HG03139 (cell line): Measurements from ENCODE around the gene NLRX1.
"Not testable (repeated sequence)": the region's sequence is repeated elsewhere in the genome, so short reads cannot be mapped to it uniquely, and the experiment has no call there.

Source experiments
- ATAC-seq: cut with Tn5 transposase; IDR thresholded peaks from one replicate; pipeline ENCODE4 v1.9.1; 2021; ENCODE audit not compliant: unreplicated experiment

NLRX1 gene

DNA sequence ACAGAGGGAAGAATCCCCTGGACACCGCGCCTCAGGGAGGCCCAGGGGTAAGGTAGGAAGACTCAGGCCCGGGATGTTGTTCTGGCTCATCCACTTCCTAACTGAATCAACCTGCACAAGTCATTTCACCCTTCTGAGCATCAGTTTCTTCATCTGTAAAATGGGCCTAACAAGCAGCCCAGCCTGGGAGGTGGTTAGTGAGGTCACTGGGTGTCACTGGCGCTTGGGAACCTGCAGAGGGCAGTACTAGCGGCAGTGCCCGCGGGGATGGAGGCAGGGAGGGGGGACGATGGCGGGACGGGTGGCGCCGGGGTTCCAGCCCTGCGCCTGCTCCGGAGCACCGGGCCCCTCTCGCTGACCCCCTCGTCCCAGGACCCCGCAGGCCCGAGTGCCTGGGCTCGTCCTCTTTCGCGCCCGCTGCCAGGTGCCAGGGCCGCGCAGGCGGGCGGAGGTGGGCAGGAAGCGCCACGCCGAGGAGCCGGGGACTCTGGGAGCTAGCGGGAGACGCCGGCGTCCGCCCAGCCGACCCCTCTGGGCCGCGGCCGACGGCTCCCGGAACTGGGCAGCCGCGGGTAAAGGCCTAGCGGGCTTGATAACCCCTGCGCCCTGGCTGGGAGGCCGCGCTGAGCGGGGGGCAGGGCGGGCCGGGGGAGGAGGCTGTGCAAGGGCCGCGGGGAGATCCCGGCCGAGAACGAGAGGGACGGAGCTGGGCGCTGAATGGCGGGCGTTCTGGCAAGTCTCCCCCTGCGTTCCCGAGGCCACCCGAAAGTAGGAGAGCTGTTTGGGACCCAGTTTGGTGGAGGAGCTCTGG lies at the start of gene NLRX1:
Gene NLRX1 (plus strand): TSS at position 255 of the 811 bp plus-strand sequence. CDS start 2,679 bp downstream, outside the sequence.
- ATAC-seq = peak; percentile 89

DNA sequence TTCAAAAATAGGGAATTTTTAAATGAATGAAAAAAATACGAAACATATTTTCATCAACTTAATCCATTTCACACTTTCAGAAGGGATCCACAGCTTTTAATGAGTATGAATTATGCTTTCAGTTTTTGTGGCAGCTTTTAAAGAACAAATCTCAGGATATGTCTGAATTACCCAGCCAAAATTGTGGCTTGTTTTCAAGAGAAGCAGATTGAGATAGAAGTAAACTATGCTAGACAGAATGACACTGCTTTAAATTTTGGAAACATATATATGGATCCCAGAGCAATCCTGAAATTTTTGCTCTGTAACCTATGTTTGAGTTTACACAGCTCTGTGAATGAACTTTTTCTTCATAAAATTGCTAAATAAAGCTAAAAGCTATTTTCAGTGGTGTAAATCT lies 49.6 kb upstream of the NLRX1 start:
- no peak for ATAC-seq

DNA sequence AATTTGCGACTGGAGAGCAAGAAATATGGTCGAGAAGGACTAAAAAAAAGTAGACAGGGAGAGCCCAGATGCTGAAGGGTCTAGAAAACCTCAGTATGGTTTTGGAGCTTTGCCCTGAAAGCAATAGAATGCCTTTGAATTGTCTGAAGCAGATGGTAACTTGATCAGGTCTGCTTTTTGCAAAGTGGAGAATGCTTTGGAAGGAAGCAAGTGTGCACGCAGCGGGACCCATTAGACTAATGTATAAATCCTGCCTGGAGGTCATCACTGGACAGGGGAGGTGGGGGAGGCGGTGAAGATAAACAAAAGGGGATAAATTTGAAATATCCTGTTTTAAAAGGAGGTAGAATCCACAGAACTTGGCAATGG lies 47.9 kb upstream of the NLRX1 start:
- ATAC-seq = no peak

DNA sequence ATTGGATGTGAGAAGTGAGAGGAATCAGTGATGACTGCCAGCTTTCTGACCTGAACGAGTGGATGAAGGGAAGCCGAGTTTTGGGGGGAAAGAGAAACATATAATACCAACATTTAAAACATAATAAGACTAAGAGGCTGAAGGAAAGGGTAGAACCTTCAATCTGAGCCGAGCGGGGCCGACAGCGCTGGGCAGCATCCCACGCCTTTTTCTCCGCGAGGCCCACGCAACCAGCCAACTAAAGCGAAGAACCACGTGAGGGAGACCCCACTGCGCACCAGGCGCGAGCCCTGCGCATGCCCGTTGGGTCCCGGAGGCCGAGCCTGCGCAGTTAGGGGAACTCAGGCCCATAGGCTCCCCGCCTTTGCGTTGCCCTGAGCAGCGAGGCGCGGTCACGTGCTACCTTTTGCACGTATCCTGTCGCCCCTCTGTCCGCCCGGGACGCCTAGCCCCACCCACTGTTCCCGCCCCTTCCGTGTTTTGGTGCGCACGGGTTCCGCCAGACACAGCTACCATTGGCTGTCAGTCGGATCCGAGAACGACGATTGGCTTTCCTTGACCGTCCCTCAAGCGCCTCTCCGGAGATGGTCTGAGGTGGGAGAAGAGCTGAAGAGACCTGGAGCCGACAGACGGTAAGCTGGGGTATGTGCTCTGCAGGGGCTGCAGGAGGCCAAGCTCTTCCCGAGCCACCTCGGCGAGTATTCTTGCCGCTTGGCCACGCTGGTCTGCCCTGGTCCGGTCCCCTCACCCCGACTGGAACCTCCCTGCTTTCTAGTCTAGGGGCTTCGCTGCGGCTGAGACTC lies 47.3 kb upstream of the NLRX1 start, which contains the start of gene HINFP:
Gene HINFP (plus strand): TSS at position 573 of the 803 bp plus-strand sequence. CDS start 5,365 bp downstream, outside the sequence.
- ATAC-seq = peak; percentile 97

DNA sequence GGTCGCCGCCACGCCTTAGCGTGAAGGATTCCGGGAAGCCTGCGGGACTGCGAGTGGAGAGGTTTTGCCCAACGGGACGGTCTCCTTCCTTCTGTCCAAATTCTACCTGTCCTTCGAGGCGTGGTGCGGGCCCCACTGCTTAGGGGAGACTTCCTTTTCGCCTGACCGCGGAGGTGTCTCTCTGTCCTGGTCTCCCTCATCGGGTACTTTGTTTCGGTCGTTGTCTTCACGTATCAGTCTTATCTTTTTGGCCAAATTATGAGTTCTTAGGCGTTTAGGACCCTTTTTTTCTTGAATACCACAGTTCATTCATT lies 46.8 kb upstream of the NLRX1 start:
- ATAC-seq = no peak

GRCh38 chr11:119125821-119126220 lies 42.7 kb upstream of the NLRX1 start:
- no peak for ATAC-seq

GRCh38 chr11:119126675-119127268 lies 41.8 kb upstream of the NLRX1 start:
- ATAC-seq = no peak

DNA sequence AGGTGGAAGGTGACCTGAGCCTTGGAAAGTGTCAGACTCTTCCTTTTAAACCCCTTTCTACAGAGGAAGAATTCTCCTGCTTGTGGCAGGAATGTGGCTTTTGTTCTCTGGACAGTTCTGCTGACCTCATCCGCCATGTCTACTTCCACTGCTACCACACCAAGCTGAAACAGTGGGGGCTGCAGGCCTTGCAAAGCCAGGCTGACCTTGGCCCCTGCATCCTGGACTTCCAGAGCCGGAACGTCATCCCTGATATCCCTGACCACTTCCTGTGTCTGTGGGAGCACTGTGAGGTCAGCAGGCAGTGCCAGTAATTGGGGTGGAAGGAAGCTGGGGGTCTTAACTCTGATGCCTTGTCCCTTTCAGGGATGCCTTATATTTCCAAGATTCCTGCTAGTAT lies 37.9 kb upstream of the NLRX1 start:
- no peak for ATAC-seq

DNA sequence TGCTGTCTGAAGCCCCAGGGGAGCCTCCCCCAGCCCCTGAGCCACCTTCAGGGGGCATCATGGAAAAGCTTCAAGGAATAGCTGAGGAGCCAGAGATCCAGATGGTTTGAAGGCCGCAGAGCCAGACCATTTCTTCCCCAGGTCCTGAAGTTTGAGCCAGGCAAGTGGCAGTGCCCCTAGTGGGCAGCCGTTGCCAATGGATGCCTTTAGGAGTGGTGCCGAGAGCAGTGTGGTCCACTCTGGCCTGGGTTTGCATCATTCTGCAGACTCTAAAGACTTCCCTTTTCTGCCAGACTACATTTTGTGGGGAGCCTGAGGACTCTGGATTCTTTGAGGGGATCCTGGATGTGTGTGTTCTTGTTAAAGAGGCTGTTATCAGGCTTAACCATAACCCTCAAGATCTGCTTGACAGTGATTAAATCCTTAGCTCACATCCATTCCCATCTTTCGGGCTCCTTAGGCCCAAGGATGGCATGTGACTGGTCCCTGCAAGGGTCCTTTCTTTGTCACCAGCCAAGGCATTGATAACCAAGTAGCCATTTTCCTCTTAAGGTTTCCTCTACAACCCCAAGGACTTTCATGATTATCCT lies 34.0 kb upstream of the NLRX1 start:
- no peak for ATAC-seq

- not testable (repeated sequence) for ATAC-seq
These were observed 29.2 kb upstream of the NLRX1 start for GRCh38 chr11:119139276-119139675.

GRCh38 chr11:119144825-119145486 lies 23.6 kb upstream of the NLRX1 start:
- no peak for ATAC-seq

DNA sequence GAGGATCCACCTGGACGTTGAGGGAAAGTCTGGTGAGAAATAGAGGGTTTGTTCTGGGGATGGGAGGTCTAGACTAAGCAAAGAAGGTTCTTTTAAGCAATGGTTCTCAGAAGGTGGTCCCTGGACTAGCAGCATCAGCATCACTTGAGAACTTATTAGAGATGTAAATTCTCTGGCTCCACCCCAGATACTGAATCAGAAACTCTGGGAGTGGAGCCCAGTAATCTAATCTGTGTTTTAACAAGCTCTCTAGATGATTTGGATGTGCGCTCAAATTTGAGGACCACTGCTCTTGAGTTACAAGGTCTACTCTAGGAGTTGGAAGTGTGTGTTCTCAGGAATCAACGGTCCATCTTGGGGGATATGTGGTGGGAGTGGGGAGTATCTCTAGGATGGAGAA lies 23.0 kb upstream of the NLRX1 start:
- no peak for ATAC-seq

GRCh38 chr11:119147604-119148333 lies 20.8 kb upstream of the NLRX1 start:
- ATAC-seq = no peak

DNA sequence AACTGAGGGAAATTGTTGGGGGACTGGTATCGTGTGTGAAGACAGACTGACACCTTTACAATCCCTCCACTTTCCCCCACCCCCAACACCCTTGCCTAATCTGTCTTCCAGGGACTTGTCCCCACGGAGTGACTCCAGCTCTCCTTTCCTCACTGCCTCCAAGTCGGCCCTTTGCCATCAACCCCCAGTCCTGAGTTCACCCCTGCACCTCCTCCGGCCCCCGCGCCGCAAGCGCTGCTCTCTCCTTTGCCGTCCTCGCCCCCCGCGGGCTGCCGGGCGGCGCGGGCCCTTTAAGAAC lies 19.9 kb upstream of the NLRX1 start:
- ATAC-seq = no peak

DNA sequence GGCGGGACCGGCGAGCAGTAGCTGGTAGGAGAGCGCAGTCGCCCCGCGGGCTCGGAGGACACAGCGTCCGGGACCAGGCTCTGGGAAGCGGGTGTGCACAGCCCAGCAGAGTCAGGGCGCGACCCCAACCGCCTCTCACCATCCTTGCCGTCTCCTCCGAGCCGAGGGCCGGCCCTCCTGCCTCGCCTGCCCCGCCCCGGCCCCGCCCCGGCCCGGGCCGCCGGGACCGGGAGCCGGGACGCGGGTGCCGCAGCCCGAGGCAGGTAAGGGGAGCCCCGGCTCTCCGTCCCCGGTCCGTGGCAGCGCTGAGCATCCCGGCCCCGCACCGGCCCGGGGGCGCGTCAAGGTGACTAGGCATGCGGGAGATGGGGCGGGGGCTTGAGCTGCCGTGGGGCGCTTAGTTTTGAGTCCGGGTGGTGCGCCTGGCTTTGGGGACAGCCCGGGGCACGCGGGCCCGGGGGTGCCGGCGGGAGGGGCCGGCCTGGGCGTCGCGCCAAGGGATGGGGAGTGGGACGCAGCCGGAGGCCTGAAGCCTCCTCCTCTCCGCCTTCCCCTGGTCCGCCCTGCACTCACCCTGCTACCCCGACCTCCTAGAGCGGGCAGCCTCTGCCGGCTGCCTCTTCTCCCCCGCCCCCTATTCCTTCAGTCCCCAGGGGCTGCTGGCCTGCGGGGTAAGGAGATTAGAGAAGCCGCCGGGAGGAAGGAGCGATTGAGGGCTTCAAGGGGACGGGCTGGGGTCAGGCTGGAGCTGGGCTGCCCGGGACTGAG lies 19.3 kb upstream of the NLRX1 start, which contains the start of gene ABCG4:
Gene ABCG4 (plus strand): TSS at position 35 of the 768 bp plus-strand sequence. CDS start 914 bp downstream, outside the sequence.
- ATAC-seq = no peak

- ATAC-seq = no peak
These were observed 18.7 kb upstream of the NLRX1 start for GRCh38 chr11:119149786-119150275.

- ATAC-seq = no peak
These were observed 16.5 kb upstream of the NLRX1 start for GRCh38 chr11:119152043-119152442.

DNA sequence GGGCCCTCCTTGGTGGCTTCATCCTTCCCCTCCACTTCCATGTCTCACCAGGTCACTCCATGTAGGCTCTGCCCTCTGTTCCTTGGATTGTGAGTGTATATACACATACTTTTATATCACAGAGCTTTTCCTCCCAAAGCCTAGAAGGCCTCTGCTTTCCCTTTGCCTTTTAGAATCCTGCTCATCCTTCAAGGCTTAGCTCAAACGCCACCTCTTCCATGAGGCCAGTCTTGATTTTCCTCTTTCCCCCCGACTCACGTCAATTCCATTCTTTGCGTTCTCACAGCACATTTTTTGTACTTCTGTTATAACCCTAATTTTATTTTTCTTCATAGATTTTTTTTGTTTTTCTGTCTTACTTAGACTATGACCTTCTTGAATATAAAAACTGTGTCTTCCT lies 15.9 kb upstream of the NLRX1 start:
- ATAC-seq = no peak

DNA sequence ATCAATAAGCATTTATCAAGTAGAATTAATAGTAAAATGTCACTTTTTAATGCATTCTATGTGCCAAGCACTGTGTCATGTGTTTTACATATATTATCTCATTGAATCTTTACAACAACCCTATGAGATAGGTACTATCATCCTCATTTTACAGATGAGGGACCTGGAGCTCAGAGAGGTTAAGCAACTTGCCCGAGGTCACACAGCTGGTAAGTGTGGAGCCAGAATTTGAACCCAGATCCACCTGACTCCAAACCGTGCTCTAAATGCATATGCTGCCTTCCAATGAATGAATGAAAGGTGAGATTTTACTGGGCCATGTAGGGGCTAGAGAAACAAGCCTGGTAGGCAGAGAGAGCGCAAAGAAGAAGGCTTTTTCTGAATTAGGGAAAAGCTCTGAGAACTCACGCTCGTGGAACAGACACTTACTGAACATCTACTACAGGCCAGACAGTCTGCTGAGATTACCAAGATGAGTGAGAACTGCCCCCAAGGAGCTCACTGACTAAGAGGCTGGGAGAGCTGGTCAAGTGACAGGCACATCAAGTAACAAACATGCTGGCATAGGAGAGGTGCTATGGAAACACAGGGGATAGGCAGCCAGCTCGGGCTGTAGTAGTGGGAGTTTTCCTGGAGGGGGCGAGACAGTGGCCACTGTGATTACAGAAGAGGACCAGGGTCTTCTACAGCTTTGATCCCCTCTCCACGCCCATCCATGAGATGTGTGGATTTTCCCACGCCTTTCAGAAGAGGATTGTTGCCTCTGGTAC lies 15.3 kb upstream of the NLRX1 start:
- ATAC-seq = no peak
